Measurements from ENCODE around the gene SLC22A13. TPM values are rescaled to one million over a fixed set of nuclear protein-coding genes. Genes with fewer than 3 reads are reported as not detected.

SLC22A13 gene
- total and polyA plus RNA-seq, 2 of the 4 experiments (the other 2 are of a cell fraction): under 0.01 to 0.22 TPM

DNA sequence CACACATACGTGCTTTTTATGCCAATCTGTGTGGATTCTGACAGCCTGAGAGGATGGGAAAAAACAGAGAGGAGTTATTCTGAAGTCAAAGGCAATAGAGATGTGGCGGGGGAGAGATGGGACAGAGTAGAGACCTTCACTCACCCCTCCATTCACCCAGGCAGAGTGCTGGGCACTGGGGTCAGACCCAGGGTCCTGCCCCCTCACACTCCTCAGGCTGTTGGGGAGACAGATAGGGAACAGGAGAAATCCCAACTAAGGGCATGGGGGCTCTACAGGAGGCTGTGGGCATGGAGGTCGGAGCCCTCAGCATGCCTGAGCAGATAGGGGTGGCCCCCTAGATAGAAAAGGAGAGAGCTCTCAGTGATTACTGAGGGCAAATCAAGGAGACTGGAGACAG is 46.7 kb downstream of the SLC22A13 start:
- no peak for ATAC-seq (ENCODE audit: low read depth)
- Histone ChIP-seq H3K18ac (ENCODE audit: low read depth, low read length) (no peak overlapping the region), H3K79me1 (ENCODE audit: low read depth in 1 of 2, low read length in 2 of 2) (no peaks in the 10 kb centered on the region), H3K27ac (ENCODE audit: insufficient read depth, low read length) (no peak overlapping the region), H2AK9ac (replicated peaks; ENCODE audit: low read depth, low read length, poor library complexity) (no peak overlapping the region), H2BK20ac (ENCODE audit: low read depth, low read length) (no peak overlapping the region), H2AK5ac (ENCODE audit: low read depth, low read length) (no peak overlapping the region), H3K23ac (ENCODE audit: low read depth, low read length) (no peak overlapping the region), H2BK5ac (ENCODE audit: low read depth, low read length, poor library complexity, severe bottlenecking) (no peak overlapping the region), H4K5ac (ENCODE audit: low read depth, low read length) (no peak overlapping the region), H3K27me3 (ENCODE audit: control insufficient read depth, insufficient read depth, low read length) (peaks cover 31% of the 10 kb centered on the region), H3K4me2 (ENCODE audit: low read depth, low read length) (no peak overlapping the region), H3K14ac (replicated peaks; ENCODE audit: low read depth, low read length) (no peak overlapping the region), H4K20me1 (ENCODE audit: insufficient read depth, low read length) (no peaks in the 10 kb centered on the region), H4K8ac (ENCODE audit: low read depth in 2 of 2, low read length in 2 of 2) (no peak overlapping the region), H3K4me3 (ENCODE audit: insufficient read depth, low read depth, low read length) (no peak overlapping the region), H3K56ac (ENCODE audit: extremely low read depth, insufficient read depth, low read length) (no peak overlapping the region), H3K9ac (ENCODE audit: low read depth, low read length) (no peak overlapping the region), H2BK15ac (ENCODE audit: low read depth, low read length) (no peak overlapping the region), H3K4ac (ENCODE audit: low read depth, low read length) (no peak overlapping the region), H3K9me3 (ENCODE audit: control insufficient read depth, insufficient read depth, low read length) (no peaks in the 10 kb centered on the region), H2AFZ (replicated peaks; ENCODE audit: low read length, poor library complexity) (no peak overlapping the region), H3K9me1 (ENCODE audit: insufficient read depth, low read length) (no peaks in the 10 kb centered on the region), H2BK120ac (ENCODE audit: low read depth, low read length) (no peak overlapping the region), H3K4me1 (ENCODE audit: control insufficient read depth, insufficient read depth, low read length) (no peaks in the 10 kb centered on the region), H3K36me3 (ENCODE audit: control insufficient read depth, insufficient read depth, low read length) (no peaks in the 10 kb centered on the region), H4K91ac (ENCODE audit: insufficient read depth, low read depth, low read length) (no peak overlapping the region)
- WGBS, 2 experiments (ENCODE audit: extremely low coverage in 2 of 2, insufficient read length in 1 of 2): no CpG with 5 or more reads among the region's 3 CpGs
- dilution Hi-C loops (cut with HindIII; ENCODE audit: low sequenced_read_pairs, unreplicated experiment): no loop called here
- CTCF ChIA-PET: no interaction called here
- intact Hi-C loops (cut with micrococcal nuclease): no loop called here
- DNase-seq: no peak
- in situ Hi-C loops (cut with MboI; ENCODE audit: low sequenced_read_pairs): no loop called here
- TF ChIP-seq, protein P1, sequence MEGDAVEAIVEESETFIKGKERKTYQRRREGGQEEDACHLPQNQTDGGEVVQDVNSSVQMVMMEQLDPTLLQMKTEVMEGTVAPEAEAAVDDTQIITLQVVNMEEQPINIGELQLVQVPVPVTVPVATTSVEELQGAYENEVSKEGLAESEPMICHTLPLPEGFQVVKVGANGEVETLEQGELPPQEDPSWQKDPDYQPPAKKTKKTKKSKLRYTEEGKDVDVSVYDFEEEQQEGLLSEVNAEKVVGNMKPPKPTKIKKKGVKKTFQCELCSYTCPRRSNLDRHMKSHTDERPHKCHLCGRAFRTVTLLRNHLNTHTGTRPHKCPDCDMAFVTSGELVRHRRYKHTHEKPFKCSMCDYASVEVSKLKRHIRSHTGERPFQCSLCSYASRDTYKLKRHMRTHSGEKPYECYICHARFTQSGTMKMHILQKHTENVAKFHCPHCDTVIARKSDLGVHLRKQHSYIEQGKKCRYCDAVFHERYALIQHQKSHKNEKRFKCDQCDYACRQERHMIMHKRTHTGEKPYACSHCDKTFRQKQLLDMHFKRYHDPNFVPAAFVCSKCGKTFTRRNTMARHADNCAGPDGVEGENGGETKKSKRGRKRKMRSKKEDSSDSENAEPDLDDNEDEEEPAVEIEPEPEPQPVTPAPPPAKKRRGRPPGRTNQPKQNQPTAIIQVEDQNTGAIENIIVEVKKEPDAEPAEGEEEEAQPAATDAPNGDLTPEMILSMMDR (conservative IDR thresholded peaks at IDR 0.05; ENCODE audit: low read depth, low read length): no peak
- TF ChIP-seq MAFK (IDR thresholded peaks at IDR 0.05; ENCODE audit: low read depth, low read length) (no peak), FOS (IDR thresholded peaks at IDR 0.05; ENCODE audit: low read depth, low read length) (no peak), SMC3 (IDR thresholded peaks at IDR 0.05; ENCODE audit: low read depth, low read length) (no peak), MAZ (IDR thresholded peaks at IDR 0.05; ENCODE audit: borderline replicate concordance, low read depth, low read length) (no peak), RFX5 (IDR thresholded peaks at IDR 0.05; ENCODE audit: low read depth, low read length) (no peak), POLR2A (IDR thresholded peaks at IDR 0.05; ENCODE audit: low read depth, low read length) (no peak), RAD21 (IDR thresholded peaks at IDR 0.05; ENCODE audit: low read length) (no peak), NFE2L2 (IDR thresholded peaks at IDR 0.05; ENCODE audit: low read depth, low read length) (no peak), BHLHE40 (IDR thresholded peaks at IDR 0.05; ENCODE audit: low read depth, low read length) (no peak), MXI1 (IDR thresholded peaks at IDR 0.05; ENCODE audit: borderline replicate concordance, low read depth, low read length) (no peak), RCOR1 (IDR thresholded peaks at IDR 0.05; ENCODE audit: insufficient replicate concordance, low read length) (no peak), CEBPB (IDR thresholded peaks at IDR 0.05; ENCODE audit: low read depth, low read length) (no peak)
- TF ChIP-seq, protein P2, sequence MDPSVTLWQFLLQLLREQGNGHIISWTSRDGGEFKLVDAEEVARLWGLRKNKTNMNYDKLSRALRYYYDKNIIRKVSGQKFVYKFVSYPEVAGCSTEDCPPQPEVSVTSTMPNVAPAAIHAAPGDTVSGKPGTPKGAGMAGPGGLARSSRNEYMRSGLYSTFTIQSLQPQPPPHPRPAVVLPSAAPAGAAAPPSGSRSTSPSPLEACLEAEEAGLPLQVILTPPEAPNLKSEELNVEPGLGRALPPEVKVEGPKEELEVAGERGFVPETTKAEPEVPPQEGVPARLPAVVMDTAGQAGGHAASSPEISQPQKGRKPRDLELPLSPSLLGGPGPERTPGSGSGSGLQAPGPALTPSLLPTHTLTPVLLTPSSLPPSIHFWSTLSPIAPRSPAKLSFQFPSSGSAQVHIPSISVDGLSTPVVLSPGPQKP (IDR thresholded peaks at IDR 0.05; ENCODE audit: borderline replicate concordance, low read depth, low read length): no peak
- TF ChIP-seq, protein P3, sequence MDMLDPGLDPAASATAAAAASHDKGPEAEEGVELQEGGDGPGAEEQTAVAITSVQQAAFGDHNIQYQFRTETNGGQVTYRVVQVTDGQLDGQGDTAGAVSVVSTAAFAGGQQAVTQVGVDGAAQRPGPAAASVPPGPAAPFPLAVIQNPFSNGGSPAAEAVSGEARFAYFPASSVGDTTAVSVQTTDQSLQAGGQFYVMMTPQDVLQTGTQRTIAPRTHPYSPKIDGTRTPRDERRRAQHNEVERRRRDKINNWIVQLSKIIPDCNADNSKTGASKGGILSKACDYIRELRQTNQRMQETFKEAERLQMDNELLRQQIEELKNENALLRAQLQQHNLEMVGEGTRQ (IDR thresholded peaks at IDR 0.05; ENCODE audit: low read depth, low read length): no peak
- POLR2A ChIA-PET (ENCODE audit: unreplicated experiment): no interaction called here
- BruUV-seq (replicated peaks): no TSS peak

All from IMR-90 (cell line).